Aorta (tissue), 5 donors: ENCODE data around the gene FURIN. TPM values are rescaled to one million over a fixed set of nuclear protein-coding genes. Genes with fewer than 3 reads are reported as not detected.

Experiments
- ATAC-seq: fragments of 200-7000 bp; cut with Tn5 transposase; one replicate; pipeline ENCODE4 v1.9.1; 2022; ENCODE audit warnings: moderate library complexity; ENCODE audit not compliant: low FRiP score
- DNase-seq, 2 donors: peaks; one replicate each; pipeline ENCODE4 v3.0.0-alpha.2; 2020
- H3K27ac ChIP-seq, 2 donors: one replicate each; pipeline ENCODE4 v1.5.1; 2013; ENCODE audit warnings: low read length in 2 of 2, mild to moderate bottlenecking in 2 of 2, moderate library complexity in 2 of 2, control low read depth in 1 of 2, inconsistent platforms in 1 of 2, low read depth in 1 of 2
- H3K27me3 ChIP-seq, 2 donors: one replicate each; pipeline ENCODE4 v1.6.1; 2013; ENCODE audit warnings: control low read depth in 1 of 2, low read length in 1 of 2, mild to moderate bottlenecking in 1 of 2, moderate library complexity in 1 of 2; ENCODE audit not compliant: insufficient read depth in 2 of 2, control insufficient read depth in 1 of 2
- H3K36me3 ChIP-seq, 2 donors: one replicate each; pipeline ENCODE4 v1.6.1; 2013; ENCODE audit warnings: control low read depth in 1 of 2, low read length in 1 of 2, mild to moderate bottlenecking in 1 of 2; ENCODE audit not compliant: insufficient read depth in 2 of 2, control insufficient read depth in 1 of 2
- H3K4me1 ChIP-seq, 2 donors: one replicate each; pipeline ENCODE4 v1.6.1; 2013; ENCODE audit warnings: low read length in 2 of 2, control low read depth in 1 of 2, mild to moderate bottlenecking in 1 of 2, moderate library complexity in 1 of 2; ENCODE audit not compliant: insufficient read depth in 2 of 2, control insufficient read depth in 1 of 2
- H3K4me3 ChIP-seq, 2 donors: one replicate each; pipeline ENCODE4 v1.5.1; 2013; ENCODE audit warnings: low read length in 2 of 2, control low read depth in 1 of 2, mild to moderate bottlenecking in 1 of 2
- H3K9me3 ChIP-seq: one replicate; pipeline ENCODE4 v1.6.1; 2013; ENCODE audit warnings: mild to moderate bottlenecking, low read length; ENCODE audit not compliant: control insufficient read depth
- WGBS, 2 donors: extraction: QIAGEN DNeasy Blood & Tissue Kit; methylation state at CpG; one replicate each; pipeline ENCODE4 v1.1.7; 2013; 5-methylcytosine and 5-hydroxymethylcytosine counted together
- intact Hi-C, 2 donors: fragments of 100-400 bp; cut with DNase I; formaldehyde crosslinking; loops; one replicate each; pipeline versions ENCODE4 v1.14.2 to v1.15.0; 2022
- polyA plus RNA-seq, 2 donors: library from polyadenylated mRNA; stranded (reverse); fragments of 200-250 nt; gene quantifications; one replicate each; pipeline ENCODE4 v1.2.3, GENCODE V29; 2013
- total RNA-seq, 2 donors: library from RNA; stranded (reverse); fragmentation: NEBNext Ultra II Directional; extraction: Animal tissue kit (Norgen Biotek cat#: 25700); gene quantifications; one replicate each; pipeline ENCODE4 v1.2.1, GENCODE V29; 2021
- donor health status: healthy with polysubstance abuse.
- donor health status: Bipolar disorder and iron deficiency.
- donor health status: DM: no; HTN: no; CAD: no.
- donor health status: DM: no; HTN: no; CAD: no.
- donor health status: DM: yes; HTN: yes; CAD: no.

FURIN gene
- total and polyA plus RNA-seq, 4 donors: 20.9 to 65.8 (median 44.1) TPM

DNA sequence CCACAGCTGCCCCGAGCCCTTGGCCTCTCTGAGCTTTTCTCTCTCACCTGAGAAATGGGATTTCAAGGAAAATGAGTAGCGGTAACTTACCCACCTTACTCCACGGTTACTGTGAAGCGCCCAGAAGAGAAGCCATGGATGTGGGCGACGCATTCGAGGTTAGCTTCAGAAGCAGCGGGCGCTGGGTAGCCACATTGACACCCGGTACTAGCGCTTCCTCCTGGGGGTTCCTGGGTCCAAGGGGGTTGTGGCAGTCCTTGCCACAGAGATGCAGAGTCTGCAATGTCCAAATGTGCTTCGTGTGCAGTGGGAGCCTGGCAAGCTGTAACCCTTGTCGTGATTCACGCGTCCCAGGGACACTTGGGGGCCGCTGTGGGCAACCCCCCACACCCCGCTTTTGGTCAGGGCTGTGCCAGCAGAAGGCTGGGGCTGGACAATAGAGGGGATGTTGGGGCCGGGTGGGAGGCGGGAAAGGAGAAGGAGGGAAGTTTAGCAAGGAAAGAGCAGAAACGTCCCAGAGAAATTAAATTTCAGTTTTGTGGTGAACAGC lies 41.4 kb upstream of the FURIN start:
- H3K27me3 ChIP-seq: no peaks in the 10 kb centered on the region
- H3K4me1 ChIP-seq: no peaks in the 10 kb centered on the region
- 94% methylated on average over 20 of the region's 20 CpGs for WGBS, 2 donors
- H3K4me3 ChIP-seq: no peak overlapping the region
- intact Hi-C loops: no loop called here
- peak; percentile 27 to 59 for DNase-seq
- H3K9me3 ChIP-seq: no peaks in the 10 kb centered on the region
- H3K27ac ChIP-seq: no peak overlapping the region
- no peak for ATAC-seq
- H3K36me3 ChIP-seq: no peaks in the 10 kb centered on the region

DNA sequence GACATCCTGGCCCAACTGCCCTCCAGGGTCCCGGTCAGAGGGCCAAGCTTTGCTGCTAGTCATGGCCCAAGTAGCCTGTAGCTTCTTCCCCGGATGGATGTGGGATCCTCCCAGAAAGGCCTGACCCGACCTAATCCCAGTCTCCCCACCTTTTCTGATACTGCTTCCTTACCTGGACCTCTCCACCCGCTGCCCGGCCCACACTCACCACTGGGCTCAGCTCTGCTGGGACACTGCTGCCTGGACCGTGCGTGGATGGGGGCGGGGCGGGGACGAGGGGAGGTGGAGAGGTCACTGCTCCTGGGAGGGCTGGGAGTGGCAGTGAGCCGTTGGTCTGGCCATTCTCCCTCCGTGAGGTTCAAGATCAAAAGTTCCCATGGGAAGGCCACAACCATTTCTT lies 40.3 kb upstream of the FURIN start:
- Histone ChIP-seq H3K4me3 (no peak overlapping the region), H3K27ac (no peak overlapping the region), H3K4me1 (no peaks in the 10 kb centered on the region), H3K27me3 (no peaks in the 10 kb centered on the region), H3K36me3 (no peaks in the 10 kb centered on the region), H3K9me3 (no peaks in the 10 kb centered on the region)
- intact Hi-C loops: no loop called here
- 89 to 92% methylated on average over 12 of the region's 12 CpGs for WGBS, 2 donors
- no peak for DNase-seq
- no peak for ATAC-seq

DNA sequence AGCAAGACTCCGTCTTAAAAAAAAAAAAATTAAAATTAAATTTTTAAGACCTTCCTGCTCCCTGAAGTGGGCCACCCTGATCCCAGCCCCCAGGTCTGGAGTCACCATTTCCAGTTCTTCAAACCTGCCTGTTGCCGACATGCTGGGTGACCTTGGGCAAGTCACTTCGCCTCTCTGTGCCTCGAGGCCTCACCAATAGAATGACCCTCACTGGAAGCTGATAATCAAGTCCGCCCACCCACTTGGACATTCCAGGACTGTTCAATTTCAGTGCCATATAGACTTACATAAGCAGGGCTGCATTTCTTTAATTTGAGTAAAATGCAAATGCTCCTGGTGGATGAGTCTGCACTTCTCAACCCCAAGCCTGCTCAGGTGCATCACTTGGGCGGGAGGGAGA lies 39.3 kb upstream of the FURIN start:
- no peaks in the 10 kb centered on the region for H3K36me3 ChIP-seq
- no peak for DNase-seq
- no peaks in the 10 kb centered on the region for H3K4me1 ChIP-seq
- no peak overlapping the region for H3K4me3 ChIP-seq
- ATAC-seq: no peak
- H3K9me3 ChIP-seq: no peaks in the 10 kb centered on the region
- no peaks in the 10 kb centered on the region for H3K27me3 ChIP-seq
- intact Hi-C loops: no loop called here
- whole genome bisulfite sequencing, 2 donors: 91 to 94% methylated on average over 6 of the region's 6 CpGs
- no peak overlapping the region for H3K27ac ChIP-seq

DNA sequence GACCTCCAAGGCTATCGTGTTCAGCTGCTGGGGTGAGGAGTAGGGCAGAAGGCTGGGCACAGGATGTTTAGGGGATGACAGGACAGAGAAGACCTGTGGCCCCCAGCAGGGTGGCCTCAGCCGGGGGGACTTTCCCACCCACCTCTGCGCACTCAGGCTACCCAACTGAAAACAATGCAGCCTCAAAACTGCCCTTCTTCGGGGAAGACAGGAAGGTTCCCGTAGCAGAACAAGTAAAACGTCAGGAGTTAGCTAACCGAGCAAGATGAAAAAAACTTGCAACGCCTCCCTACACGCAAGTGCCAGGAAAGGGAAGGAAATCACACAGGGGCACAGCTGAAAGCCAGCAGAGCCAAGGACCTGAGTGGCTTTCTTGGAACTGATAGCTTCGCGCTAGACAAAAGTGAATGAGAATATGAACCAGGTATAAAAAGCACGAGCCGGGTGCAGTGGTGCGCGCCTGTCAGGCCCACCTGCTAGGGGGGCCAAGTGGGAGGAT lies 38.4 kb upstream of the FURIN start:
- H3K27ac ChIP-seq: no peak overlapping the region
- no peaks in the 10 kb centered on the region for H3K36me3 ChIP-seq
- H3K9me3 ChIP-seq: no peaks in the 10 kb centered on the region
- intact Hi-C loops: no loop called here
- H3K4me1 ChIP-seq: no peaks in the 10 kb centered on the region
- DNase-seq: peak in 1 of 2 donors; percentile 67
- peak; percentile 57 for ATAC-seq
- WGBS, 2 donors: 49 to 52% methylated on average over 15 of the region's 15 CpGs
- no peak overlapping the region for H3K4me3 ChIP-seq
- no peaks in the 10 kb centered on the region for H3K27me3 ChIP-seq

DNA sequence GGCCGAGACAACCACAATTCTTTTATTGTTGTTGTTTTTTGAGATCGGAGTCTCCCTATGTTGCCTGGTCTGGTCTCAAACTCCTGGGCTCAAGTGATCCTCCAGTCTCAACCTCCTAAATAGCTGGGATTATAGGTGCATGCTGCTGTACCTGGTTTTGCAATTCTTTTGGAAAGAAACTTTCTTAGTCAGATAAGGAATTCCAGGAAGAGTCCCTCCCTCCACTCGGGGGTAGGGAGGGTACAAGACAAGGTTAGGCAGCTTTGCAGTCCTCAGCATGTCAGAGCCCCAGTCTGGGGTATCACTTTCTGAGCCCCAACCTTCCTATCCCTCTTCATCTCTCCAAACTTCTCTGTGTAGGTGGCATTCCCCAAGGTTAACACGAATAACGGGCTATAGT lies 33.8 kb upstream of the FURIN start:
- intact Hi-C loops: no loop called here
- H3K4me1 ChIP-seq: no peaks in the 10 kb centered on the region

DNA sequence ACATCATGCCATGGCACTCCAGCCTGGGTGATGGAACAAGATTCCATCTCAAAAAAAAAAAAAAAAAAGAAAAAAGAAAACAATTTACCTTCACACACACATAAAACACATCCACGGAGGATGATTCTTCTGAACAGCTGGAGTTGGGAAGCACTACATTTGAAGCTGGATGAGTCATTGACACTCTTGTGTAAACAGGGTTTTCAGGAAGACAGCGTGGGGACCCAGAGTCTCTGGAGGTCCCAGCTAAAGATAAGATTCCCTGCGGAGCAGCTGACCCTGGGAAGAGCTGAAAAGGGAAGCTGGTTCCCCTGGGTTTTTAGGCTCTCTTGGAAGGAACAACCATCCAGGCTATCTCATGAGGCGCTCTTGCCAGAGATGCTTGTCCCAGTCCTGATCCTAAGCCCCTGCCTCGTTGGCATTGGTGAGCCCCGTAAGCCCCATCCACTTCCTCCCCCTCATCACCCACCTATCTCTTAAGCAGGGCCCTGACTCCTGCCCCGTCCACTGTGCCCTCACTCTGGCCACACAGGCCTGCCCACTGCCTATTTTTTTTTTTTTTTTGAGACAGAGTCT lies 32.0 kb upstream of the FURIN start:
- H3K27me3 ChIP-seq: no peaks in the 10 kb centered on the region
- no peaks in the 10 kb centered on the region for H3K4me1 ChIP-seq
- intact Hi-C loops: no loop called here
- WGBS, 2 donors: 68 to 72% methylated on average over 7 of the region's 7 CpGs
- H3K9me3 ChIP-seq: no peaks in the 10 kb centered on the region
- H3K4me3 ChIP-seq: no peak overlapping the region
- ATAC-seq (no peak), DNase-seq (no peak)
- no peak overlapping the region for H3K27ac ChIP-seq
- no peaks in the 10 kb centered on the region for H3K36me3 ChIP-seq

More for the DNA sequence above, 33.8 kb upstream of the FURIN start:
- no peaks in the 10 kb centered on the region for H3K27me3 ChIP-seq
- H3K9me3 ChIP-seq: no peaks in the 10 kb centered on the region
- no peak overlapping the region for H3K4me3 ChIP-seq
- WGBS, 2 donors: 66 to 87% methylated on average over 5 of the region's 5 CpGs
- no peak overlapping the region for H3K27ac ChIP-seq
- no peaks in the 10 kb centered on the region for H3K36me3 ChIP-seq
- no peak for ATAC-seq
- DNase-seq: no peak

DNA sequence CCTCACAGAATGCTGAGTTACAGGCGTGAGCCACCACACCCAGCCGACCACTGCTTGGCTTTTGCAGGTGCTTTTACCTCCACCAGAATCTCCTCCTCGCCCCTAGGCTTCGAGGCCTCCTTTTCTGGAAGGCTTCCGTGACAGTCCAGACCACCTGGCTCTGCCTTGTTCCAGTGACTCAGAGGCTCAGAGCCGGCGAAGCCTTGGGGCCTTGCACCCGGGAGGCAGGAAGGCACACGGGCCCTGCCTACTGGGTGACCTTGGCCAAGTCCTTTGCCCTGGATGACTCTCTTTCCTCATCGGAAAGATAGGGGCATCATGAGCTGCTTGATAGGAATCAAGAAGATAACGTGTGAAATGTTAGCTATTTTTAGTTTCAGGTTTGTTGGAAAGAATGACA lies 31.3 kb upstream of the FURIN start:
- no peaks in the 10 kb centered on the region for H3K27me3 ChIP-seq
- no peaks in the 10 kb centered on the region for H3K9me3 ChIP-seq
- no peaks in the 10 kb centered on the region for H3K4me1 ChIP-seq
- H3K36me3 ChIP-seq: no peaks in the 10 kb centered on the region
- no peak overlapping the region for H3K27ac ChIP-seq
- WGBS, 2 donors: 87 to 91% methylated on average over 11 of the region's 11 CpGs
- H3K4me3 ChIP-seq: no peak overlapping the region
- DNase-seq (no peak), ATAC-seq (no peak)
- intact Hi-C loops: no loop called here

DNA sequence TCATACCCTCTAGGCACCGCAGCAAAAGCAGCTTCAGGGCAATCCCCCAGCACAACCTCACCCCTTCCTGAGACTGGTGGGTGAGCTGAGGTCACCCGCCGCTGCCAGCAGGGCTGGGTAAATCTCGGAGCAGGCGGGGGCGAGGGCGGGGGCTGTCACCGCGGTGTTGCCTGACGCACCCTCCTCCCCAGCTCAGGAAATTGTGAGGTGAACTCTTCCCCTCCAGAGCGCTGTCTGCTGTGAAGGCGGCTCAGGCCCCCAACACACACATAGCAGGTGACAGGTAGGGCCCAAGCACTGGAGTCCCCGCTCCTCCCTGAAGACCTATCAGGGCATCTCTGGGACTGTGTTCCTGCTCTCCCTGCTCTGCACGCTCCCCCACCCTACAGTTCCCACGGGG lies 30.2 kb upstream of the FURIN start:
- intact Hi-C loops: no loop called here
- DNase-seq: no peak

DNA sequence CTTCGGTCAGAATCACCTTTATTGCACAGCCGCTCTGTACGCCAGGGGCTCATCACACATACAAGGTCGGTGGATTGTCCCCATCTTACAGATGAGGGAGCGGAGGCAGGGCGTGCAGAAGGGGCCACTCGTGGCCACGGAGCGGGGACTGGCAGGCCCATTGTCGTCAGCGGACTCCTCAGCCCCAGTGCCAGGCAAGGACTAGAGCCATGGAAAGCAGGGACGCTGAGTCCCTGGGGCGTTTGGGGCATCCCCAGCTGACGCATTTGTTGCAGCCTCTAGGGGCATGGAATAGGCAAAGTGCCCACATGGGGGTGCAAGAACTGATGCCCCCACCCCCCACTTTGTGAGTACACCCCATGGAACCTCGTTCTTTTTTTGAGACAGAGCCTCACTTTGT lies 29.8 kb upstream of the FURIN start:
- no peaks in the 10 kb centered on the region for H3K9me3 ChIP-seq
- WGBS, 2 donors: 82 to 89% methylated on average over 15 of the region's 15 CpGs
- intact Hi-C loops: no loop called here
- DNase-seq (no peak), ATAC-seq (no peak)
- H3K27me3 ChIP-seq: no peaks in the 10 kb centered on the region
- H3K4me1 ChIP-seq: no peaks in the 10 kb centered on the region
- no peak overlapping the region for H3K4me3 ChIP-seq
- H3K36me3 ChIP-seq: no peaks in the 10 kb centered on the region
- H3K27ac ChIP-seq: no peak overlapping the region

More for the DNA sequence above, 30.2 kb upstream of the FURIN start:
- Histone ChIP-seq H3K27ac (no peak overlapping the region), H3K9me3 (no peaks in the 10 kb centered on the region), H3K4me1 (no peaks in the 10 kb centered on the region), H3K27me3 (no peaks in the 10 kb centered on the region), H3K4me3 (no peak overlapping the region), H3K36me3 (no peaks in the 10 kb centered on the region)
- ATAC-seq: peak; percentile 13
- WGBS, 2 donors: 81 to 84% methylated on average over 15 of the region's 15 CpGs
